ENCODE measurements around the gene OR2M3. TPM values are rescaled to one million over a fixed set of nuclear protein-coding genes. Genes with fewer than 3 reads are reported as not detected.

OR2M3 gene, protein sequence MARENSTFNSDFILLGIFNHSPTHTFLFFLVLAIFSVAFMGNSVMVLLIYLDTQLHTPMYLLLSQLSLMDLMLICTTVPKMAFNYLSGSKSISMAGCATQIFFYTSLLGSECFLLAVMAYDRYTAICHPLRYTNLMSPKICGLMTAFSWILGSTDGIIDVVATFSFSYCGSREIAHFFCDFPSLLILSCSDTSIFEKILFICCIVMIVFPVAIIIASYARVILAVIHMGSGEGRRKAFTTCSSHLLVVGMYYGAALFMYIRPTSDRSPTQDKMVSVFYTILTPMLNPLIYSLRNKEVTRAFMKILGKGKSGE
- not detected in 2 replicates for total RNA-seq

DNA sequence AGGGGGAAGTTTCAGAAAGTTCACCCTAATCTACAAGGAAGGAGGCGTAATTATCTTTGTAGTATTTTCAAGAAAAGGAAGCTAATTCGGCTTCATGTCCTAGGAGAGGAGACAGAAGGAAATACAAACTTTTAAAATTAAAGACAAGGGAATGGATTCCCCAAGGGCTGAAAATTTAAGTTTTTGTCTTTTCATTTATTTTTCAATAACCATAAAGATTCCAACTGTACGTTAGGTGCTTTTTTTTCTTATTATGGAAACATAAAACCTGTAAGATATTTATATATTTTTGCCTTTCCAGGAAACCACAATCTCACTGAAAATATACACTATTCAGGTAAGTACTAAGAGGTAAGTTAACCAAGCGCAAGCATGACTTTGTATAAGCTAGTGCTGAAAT is at the start of gene OR2M3:
Gene OR2M3 (plus strand): TSS at position 301 of the 400 bp plus-strand sequence. CDS start 5,803 bp downstream, outside the sequence.
- DNase-seq (ENCODE audit: low read depth), result no peak
- H3K4me3 ChIP-seq (ENCODE audit: low read depth, low read length), result no peak within 1 kb of the TSS
- TF ChIP-seq, protein P1, sequence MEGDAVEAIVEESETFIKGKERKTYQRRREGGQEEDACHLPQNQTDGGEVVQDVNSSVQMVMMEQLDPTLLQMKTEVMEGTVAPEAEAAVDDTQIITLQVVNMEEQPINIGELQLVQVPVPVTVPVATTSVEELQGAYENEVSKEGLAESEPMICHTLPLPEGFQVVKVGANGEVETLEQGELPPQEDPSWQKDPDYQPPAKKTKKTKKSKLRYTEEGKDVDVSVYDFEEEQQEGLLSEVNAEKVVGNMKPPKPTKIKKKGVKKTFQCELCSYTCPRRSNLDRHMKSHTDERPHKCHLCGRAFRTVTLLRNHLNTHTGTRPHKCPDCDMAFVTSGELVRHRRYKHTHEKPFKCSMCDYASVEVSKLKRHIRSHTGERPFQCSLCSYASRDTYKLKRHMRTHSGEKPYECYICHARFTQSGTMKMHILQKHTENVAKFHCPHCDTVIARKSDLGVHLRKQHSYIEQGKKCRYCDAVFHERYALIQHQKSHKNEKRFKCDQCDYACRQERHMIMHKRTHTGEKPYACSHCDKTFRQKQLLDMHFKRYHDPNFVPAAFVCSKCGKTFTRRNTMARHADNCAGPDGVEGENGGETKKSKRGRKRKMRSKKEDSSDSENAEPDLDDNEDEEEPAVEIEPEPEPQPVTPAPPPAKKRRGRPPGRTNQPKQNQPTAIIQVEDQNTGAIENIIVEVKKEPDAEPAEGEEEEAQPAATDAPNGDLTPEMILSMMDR (conservative IDR thresholded peaks at IDR 0.05; ENCODE audit: low read depth, low read length), result no peak

DNA sequence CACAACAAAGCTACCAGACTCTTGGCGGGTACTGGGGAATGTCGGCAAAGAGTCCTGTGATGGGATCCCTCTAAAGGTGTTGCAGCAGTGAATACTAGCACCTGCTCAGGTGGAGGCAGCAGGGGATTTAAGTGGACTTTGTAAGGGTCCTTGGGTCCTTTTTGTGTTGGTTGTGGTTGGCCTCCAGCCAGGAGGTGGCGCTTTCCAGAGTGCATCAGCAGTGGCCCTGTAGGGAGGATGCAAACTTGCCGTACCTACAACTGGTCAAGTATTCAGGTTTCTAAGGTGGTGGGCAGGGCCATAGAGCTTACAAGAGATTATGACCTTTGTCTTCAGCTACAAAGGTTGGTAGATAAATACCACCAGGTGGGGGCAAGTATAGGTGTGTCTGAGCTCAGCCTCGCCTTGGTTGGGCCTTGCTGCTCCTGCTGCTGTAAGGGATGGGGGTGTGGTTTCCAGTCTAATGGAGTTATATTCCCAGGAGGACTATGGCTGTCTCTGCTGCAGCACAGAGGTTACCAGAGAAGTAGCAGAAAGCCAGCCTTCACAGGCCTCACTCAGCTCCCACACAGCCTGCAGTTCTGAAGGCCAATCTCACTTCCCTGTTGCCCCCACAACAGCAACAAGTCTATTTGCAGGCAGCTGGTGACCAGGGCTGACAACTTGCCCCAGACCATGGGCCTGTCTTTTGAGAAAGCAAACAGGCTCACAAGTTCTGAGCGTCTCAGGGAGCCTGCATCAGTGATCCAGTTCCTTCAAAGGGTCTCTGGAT is 44.8 kb upstream of the OR2M3 start:
- H3K4me3 ChIP-seq (ENCODE audit: low read depth, low read length), result no peak overlapping the region
- TF ChIP-seq, protein P1 (conservative IDR thresholded peaks at IDR 0.05; ENCODE audit: low read depth, low read length), result no peak
- DNase-seq (ENCODE audit: low read depth), result no peak

DNA sequence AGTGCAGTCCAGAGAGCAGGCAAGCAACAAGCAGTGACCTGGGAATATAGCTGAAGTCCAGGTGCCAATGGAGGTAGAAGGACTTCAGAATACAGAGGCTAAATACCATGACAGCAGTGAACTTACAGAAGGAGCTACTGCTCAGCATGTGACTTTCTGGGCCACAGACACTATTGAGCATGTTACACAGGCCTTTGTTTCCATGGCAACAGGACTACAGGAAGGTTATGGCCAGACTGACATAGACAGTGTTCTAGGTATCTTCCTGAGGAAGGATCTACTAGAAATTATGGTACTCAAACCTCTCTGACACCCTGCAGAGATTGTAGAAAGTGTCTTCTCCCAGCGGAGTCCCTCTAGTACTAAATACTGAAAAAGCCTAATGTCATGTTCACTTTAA is 41.1 kb upstream of the OR2M3 start:
- H3K4me3 ChIP-seq (ENCODE audit: low read depth, low read length), result no peak overlapping the region
- TF ChIP-seq, protein P1 (conservative IDR thresholded peaks at IDR 0.05; ENCODE audit: low read depth, low read length), result no peak
- no peak for DNase-seq (ENCODE audit: low read depth)

DNA sequence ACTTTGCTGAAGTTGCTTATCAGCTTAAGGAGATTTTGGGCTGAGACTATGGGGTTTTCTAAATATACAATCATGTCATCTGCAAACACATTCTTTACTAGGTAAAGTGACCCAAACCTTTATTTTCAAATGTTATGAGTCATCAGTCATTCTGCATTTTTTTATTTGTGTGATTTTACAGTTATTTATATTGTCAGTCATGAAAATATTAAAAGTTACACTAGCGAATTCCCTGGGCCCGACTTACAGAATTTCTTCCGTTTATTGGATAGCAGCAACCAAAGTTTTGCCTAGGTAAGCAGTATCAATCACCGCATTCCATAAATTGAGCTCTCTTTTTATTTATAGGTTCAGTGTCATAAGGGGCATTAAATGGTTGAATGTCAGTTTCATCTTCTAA is 38.3 kb upstream of the OR2M3 start:
- no peak for DNase-seq (ENCODE audit: low read depth)
- H3K4me3 ChIP-seq (ENCODE audit: low read depth, low read length), result no peak overlapping the region
- TF ChIP-seq, protein P1 (conservative IDR thresholded peaks at IDR 0.05; ENCODE audit: low read depth, low read length), result no peak

DNA sequence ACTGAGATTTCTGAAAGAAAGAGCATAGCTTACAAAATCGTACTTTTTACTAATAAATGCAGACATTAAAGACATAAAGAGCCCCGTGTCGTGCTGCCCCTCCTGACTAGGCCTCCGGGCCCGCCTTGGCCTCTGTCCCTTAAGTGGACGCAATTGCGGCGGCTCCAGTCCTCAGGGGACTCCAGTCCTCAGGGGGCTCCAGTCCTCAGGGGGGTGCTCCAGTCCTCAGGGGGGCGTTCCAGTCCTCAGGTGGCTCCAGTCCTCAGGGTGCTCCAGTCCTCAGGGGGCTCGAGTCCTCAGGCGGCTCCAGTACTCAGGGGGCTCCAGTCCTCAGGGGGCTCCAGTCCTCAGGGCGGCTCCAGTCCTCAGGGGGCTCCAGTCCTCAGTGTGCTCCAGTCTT is 33.0 kb upstream of the OR2M3 start:
- no peak for DNase-seq (ENCODE audit: low read depth)
- TF ChIP-seq, protein P1 (conservative IDR thresholded peaks at IDR 0.05; ENCODE audit: low read depth, low read length), result no peak
- H3K4me3 ChIP-seq (ENCODE audit: low read depth, low read length), result no peak overlapping the region

DNA sequence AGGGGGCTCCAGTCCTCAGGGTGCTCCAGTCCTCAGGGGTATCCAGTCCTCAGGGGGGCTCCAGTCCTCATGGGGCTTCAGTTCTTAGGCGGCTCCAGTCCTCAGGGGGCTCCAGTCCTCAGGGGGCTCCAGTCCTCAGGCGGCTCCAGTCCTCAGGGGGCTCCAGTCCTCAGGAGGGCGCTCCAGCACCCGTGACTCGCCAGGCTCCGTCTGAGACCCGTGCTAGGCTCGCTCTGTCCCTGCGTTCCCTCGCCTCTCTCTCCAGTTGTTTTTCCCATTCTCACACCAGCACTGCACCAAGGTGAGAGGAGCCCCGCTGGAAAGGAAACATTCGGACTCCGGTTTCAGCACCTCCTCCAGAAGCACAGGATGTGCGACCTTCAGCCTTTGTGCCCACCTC is 31.9 kb upstream of the OR2M3 start:
- DNase-seq (ENCODE audit: low read depth), result no peak
- no peak overlapping the region for H3K4me3 ChIP-seq (ENCODE audit: low read depth, low read length)
- TF ChIP-seq, protein P1 (conservative IDR thresholded peaks at IDR 0.05; ENCODE audit: low read depth, low read length), result no peak

Measured in epithelial cell of proximal tubule (primary cell).